HG03159 (cell line): ENCODE data around the gene IRX2.

Experiments
- ATAC-seq: cut with Tn5 transposase; IDR thresholded peaks from one replicate; pipeline ENCODE4 v1.9.1; 2021; ENCODE audit warnings: mild to moderate bottlenecking, moderate library complexity; ENCODE audit not compliant: unreplicated experiment

The IRX2 gene

GRCh38 chr5:2756211-2757152, 5.0 kb upstream of the IRX2 start:
- no peak for ATAC-seq

GRCh38 chr5:2755681-2756171, 4.2 kb upstream of the IRX2 start:
- ATAC-seq, result no peak

- no peak for ATAC-seq
Measured at GRCh38 chr5:2755076-2755680, 3.7 kb upstream of the IRX2 start.

DNA sequence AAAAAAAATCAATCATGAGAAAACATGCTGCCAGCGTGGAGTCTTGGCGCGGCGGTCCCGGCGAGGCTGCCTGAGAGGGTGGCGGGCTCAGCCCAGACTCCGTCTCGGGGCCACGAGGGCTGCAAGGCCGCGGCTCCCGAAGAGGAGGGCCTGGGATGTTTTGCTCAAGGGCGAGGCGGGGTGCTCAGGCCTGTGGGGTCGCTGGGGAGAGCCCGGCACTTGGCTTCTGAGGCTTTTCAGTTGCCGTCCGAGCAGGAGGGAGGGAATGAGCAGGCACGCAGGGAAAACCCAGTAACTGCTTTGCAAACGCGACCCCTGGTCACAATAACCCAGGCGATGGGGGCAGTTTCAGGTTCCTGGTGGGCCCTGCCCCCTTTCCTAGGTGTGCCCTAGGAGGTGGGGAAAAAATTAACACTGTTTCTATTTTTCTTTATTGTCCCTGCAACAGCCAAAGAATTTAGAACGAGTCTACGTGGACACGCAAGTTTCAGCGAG, 3.2 kb upstream of the IRX2 start:
- no peak for ATAC-seq

GRCh38 chr5:2753452-2754420, 2.3 kb upstream of the IRX2 start:
- ATAC-seq, result no peak

GRCh38 chr5:2752821-2753439, 1.5 kb upstream of the IRX2 start:
- ATAC-seq, result no peak

DNA sequence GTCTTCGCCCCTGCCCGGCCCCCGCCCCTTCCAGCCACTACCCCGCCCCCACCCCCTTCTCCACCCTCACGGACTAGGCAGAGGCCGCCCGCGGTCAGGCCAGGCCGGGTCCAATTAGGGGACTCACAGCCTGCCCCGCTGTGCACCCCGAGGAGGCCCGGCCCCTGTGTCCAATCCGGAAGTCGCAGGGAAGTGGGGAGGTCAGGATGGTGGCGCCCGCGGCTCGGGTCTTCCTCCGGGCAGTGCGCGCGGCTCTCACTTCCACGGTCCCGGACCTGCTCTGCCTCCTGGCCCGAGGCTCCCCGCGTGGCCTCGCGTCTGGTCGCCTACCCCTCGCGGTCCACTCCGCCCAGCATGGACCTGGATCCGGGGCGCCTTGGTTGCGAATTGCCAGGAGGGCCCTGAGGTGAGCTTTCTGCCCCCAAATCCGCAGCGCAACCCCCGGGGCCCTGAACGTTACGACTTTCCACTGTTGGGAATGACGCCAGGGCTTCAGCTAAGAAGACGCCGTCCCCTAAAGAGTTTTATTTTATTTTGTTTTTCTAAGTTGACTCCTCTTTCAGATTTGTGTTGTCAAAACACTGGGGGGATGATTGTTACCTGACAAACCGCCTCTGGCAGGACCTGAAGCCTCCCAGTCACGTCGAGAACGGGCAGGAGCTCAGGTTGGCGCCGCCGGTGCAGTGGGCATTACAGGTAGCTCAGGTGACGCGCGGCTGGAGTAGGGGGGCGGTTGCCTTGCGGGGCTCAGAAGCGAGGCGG, 763 bp upstream of the IRX2 start:
- no peak for ATAC-seq

- ATAC-seq, result no peak
Measured at GRCh38 chr5:2750758-2751464, 566 bp downstream of the IRX2 start.

GRCh38 chr5:2750026-2750757, 1.3 kb downstream of the IRX2 start:
- ATAC-seq, result no peak

DNA sequence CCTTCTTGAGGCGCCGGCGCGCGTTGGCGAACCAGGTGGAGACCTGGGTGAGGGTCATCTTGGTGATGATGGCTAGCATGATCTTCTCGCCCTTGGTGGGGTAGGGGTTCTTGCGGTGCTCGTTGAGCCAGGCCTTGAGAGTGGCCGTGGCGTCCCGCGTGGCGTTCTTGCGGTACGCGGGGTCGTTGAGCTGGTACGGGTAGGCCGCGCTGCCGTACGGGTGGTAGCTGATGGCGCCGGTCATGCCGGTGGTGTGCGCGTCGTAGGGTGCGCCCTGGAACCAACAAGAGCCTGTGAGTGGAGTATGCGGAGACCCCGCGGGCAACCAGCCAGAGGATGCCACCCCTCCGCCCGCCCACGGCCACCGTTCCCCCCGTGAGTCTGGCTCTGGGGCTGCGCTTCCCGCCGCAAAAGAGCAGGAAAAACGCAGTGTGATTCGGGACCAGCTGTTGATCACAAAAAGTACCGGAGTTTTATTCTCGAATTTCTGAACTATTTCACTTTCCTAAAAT, 1.9 kb downstream of the IRX2 start:
- ATAC-seq, result no peak

GRCh38 chr5:2748861-2749513, 2.5 kb downstream of the IRX2 start:
- no peak for ATAC-seq

DNA sequence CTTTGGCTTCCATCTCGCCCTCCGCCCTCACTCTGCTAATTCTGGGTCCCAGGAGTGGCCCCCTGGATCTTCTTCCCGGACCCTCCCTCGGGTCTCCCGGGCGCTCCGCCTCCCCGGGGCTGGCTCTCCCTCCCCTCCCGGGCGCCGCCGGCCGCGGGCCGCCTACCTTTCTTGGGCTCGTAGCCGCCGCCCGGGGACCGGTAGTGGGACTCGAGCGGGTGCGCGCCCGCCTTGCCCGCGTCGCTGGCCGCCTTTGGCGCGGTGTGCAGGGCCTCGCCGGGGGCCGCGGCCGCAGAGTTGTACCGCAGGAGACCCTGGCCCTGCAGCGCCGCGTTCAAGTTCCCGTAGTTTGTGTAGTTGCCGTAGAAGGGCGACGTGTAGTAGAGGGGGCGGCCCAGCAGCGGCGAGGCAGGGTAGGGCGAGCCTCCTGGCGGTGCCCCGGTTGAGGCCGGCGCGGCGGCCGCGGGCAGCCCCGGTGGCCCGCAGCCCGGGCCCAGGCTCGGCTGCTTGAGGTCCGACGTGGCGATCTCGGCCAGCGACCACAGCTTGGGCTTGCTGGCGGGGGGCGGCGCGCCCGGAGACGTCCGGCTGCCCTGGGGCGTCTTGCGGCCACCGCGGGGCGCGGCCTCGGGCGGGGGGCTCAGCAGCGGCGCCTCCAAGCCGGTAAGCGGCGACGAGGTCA, 3.2 kb downstream of the IRX2 start:
- no peak for ATAC-seq

GRCh38 chr5:2747363-2748162, 3.9 kb downstream of the IRX2 start:
- no peak for ATAC-seq

- ATAC-seq, result no peak
Measured at GRCh38 chr5:2746561-2747032, 4.9 kb downstream of the IRX2 start.

DNA sequence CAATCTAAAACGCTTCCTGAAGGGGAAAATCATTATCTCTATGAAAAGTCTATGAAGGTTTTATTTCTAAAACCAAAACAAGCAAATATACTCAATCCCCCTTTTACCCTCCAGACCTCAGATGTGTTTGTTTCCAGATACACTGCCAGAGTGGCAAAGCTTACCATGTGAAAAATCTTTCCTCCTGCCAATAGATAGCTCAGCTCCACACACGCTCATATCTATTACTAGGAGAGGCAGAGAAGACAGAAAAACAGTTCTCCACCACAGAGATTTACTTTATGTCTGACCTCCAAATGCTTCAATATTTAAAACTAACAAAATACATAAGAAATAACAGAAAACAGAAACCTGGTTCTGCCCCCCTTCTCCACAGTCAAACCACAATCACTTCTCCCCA, 7.0 kb downstream of the IRX2 start:
- no peak for ATAC-seq
